ENCODE measurements around the gene GPX3.

The GPX3 gene

GRCh38 chr5:151056379-151057325 is 36.3 kb downstream of the GPX3 start:
- DNase-seq (ENCODE audit: low spot score) (no peak), FAIRE-seq (peak; percentile 13)

DNA sequence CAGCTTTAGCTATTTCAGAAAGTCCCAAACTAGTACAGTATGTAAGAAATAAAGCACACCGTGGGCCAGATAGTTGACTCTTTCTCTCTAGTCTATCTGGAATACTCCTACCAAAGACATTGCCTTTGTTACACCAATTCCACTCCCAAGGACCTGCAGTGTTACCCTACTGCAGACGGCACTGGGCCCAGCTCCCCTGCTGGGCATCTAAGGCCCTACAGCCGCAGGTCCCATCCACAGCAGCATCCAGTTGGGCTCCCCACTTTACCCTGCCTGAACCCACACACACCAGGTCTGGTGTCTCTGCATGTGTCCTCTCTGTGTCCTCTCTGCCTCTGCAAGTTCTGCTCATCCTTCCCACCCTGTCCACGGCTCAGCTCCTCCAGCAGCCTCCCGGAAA is 37.9 kb downstream of the GPX3 start:
- FAIRE-seq, result no peak
- DNase-seq (ENCODE audit: low spot score), result no peak

- peak; percentile 86 for FAIRE-seq
- no peak for DNase-seq (ENCODE audit: low spot score)
Observed at GRCh38 chr5:151058891-151059489, 38.6 kb downstream of the GPX3 start.

GRCh38 chr5:151060742-151061141 is 40.4 kb downstream of the GPX3 start:
- DNase-seq (ENCODE audit: low spot score), result no peak
- FAIRE-seq, result no peak

DNA sequence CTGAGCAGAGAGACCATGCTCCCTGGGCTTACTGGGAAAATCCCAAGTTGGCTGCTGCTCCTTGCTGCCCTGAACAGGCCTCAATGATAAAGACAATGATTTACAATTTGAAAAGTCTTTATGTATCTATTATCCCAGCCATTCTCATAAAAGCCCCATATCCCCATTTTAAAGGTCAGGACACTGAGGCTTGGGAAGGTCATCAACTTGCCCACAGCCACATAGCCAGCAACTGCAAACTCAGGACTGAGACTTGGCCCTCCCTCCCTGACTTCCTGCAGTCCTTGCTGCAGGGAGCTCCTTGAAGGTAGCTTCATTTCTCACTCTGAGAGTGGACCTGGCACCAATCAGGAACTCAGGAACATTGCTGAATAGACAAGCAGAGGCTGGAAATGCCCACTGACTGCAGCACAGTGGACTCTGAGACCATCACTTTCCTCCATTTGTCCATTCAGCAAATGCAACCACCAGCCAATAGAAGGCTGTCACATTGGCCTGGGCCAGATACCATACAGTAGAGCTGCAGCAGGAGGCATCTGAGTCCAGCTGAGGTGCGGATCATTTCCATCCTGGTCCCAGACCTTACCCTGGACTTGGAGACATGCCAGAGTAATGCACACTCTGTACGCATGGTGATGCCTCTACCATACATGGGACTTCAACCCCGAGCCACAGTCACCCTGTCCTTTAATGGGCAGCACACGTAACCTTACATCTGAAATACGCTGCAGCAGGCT is 42.2 kb downstream of the GPX3 start:
- DNase-seq (ENCODE audit: low spot score), result no peak
- FAIRE-seq, result no peak

GRCh38 chr5:151063142-151063989 is 43.0 kb downstream of the GPX3 start:
- DNase-seq (ENCODE audit: low spot score) (peak; percentile 72), FAIRE-seq (no peak)

DNA sequence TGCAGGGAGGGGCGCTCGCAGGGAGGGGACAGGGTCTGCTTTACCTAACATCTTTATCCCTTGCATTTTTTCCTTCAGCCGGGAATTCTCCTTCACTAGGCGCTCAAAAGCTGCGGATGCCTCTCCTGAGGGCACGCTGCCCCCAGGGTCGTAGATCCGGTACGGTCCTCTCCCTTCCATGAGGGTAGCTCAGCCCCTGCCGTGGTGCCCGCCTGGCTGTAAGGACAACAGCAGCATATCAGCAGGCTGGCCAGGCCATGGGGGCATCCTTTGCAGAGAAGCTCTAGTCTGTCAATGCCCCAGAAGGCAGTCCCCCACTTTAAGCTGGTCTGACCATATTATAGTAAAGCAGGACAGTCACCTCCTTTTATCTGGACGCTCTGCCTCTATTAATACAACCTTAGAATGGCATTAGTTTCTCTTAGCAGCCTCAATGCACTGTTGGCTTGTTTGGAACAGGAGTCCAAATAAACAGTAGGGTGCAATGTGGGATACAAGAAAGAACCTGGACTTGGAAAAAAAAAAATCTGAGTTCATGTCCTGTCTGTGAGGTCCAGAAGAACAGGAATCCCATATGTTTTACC is 44.6 kb downstream of the GPX3 start:
- FAIRE-seq (no peak), DNase-seq (ENCODE audit: low spot score) (no peak)

DNA sequence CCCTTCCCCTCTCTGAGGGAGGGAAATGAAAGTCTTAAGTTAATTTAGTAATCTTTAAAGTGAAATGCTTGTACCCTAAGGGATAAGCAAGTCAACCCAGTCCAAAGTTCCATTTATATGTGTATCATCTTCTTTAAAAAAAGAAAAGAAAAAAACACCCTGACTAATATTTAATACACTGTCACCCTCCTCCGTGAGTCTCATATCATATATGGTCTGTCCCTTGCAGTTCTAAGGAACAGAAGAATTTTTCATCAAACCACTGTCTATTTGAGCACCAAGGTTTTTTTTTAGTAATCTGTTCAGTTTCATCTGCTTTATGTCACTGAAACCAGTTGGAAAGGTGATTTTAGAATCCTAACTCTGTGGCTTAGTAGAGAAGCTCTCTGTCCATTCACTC is 45.2 kb downstream of the GPX3 start:
- DNase-seq (ENCODE audit: low spot score), result no peak
- FAIRE-seq, result no peak

DNA sequence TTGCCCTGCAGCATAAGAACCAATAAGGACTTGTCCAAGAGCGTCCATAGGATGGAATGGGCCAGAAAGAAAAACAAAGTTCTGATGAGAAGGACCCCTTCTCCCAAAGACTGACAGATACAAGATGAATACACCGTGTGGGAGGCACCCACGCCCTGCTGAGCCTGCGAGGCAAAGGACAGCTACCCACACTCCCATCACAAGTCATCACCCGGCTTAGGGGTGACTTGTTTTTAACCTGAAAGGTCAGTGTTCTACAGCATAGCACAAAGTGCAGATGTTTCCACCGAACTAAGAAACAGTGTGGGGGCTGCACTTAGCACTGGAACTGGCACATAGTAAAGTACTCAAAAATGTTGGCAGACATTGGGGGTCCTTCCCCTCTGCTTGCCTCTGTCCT is 46.5 kb downstream of the GPX3 start:
- FAIRE-seq (no peak), DNase-seq (ENCODE audit: low spot score) (no peak)

GRCh38 chr5:151067632-151068432 is 47.4 kb downstream of the GPX3 start:
- FAIRE-seq, result no peak
- no peak for DNase-seq (ENCODE audit: low spot score)

DNA sequence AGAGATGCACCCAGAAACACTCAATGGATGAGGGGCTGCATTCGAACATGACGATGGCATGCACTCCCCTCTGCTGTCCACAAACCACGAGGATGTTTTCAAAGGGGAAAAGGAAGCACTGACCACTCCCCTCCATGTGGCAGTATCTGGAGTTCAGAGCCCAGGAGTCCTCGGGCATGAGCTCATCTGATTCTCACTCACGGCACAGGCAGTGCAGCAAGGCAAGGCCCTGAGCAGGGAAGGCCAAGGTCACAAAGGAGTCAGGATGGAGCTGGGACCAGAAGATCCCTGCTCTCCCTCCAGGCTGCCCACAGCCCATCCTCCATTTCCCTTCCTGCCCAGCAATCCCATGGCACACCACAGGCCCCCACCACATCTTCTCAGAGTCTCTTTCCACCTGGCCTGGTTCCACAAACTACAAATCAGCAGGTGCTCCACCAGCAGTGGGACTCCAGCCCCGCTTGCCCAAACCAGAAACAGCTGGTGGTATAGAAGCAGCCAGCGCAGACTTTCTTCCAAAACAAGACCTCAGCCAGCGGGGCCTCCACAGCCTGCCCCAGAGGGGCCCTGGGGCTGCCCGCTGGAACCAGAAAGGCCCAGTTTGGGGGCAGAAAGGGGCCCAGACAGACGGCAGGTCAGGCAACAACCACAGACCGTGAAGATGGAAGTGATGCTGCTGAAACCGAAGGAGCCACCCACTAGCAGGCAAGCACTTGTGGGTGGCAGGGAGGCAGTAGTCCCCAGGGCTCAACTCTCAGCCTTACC is 48.2 kb downstream of the GPX3 start:
- no peak for FAIRE-seq

GRCh38 chr5:151070449-151070848 is 50.1 kb downstream of the GPX3 start:
- DNase-seq (ENCODE audit: low spot score), result no peak

More for the DNA sequence above, 48.2 kb downstream of the GPX3 start:
- no peak for DNase-seq (ENCODE audit: low spot score)

DNA sequence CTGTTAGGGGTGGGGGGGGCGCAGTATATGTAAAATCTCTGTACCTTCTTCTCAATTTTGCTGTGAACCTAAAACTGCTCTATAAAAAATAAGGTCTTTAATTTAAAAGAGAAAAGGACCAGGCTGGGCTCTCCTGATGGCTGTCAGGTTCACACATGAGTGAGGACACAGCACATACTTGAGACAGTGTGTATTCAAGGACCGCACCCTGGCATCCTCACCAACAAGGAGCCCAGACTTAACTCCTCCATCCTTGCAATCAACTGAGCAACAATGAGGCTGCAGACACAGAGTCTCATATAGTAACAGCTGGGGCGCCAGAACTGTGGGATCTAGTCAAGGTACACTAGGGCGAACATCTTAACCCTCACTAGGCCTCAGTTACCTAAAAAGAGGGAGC is 50.6 kb downstream of the GPX3 start:
- DNase-seq (ENCODE audit: low spot score) (no peak), FAIRE-seq (no peak)

More at GRCh38 chr5:151070449-151070848, 50.1 kb downstream of the GPX3 start:
- FAIRE-seq, result no peak

- no peak for FAIRE-seq
Observed at GRCh38 chr5:151071848-151072629, 51.6 kb downstream of the GPX3 start.

DNA sequence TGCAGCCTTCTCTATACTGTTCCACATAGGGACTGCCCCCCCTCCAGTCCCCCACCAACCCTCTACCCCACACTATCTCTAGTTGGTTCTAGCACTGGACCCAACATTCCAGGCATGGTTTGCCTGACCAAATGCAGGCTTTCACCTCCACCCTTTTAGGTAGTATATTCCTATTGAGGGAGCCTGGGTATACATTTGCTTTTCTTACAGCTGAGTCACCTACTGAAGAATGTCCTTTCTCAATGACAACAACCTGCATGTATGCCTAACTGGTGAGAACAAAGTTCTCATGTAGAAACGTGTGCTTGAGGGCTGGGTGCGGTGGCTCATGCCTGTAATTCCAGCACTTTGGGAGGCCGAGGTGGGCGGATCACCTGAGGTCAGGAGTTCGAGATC is 52.2 kb downstream of the GPX3 start:
- peak; percentile 46 for FAIRE-seq
- peak; percentile 66 for DNase-seq (ENCODE audit: low spot score)

More at GRCh38 chr5:151071848-151072629, 51.6 kb downstream of the GPX3 start:
- no peak for DNase-seq (ENCODE audit: low spot score)

DNA sequence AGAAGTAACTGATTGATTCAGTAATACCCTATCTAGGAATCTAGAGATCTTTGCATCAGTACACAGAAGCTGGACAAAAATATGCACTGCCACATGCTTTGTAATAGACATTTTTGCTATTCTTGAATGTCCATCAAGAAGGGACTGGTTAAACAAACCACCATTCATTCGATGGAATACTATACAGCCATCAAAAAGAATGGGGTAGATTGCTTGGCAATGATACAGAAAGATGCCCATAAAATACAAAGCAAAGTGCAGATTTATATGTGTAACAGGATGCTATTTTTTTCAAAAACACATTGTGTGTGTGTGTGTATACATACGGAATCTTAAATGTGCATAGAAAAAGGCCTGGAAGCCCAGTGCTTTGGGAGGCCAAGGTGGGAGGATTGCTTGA is 52.9 kb downstream of the GPX3 start:
- FAIRE-seq (no peak), DNase-seq (ENCODE audit: low spot score) (no peak)

DNA sequence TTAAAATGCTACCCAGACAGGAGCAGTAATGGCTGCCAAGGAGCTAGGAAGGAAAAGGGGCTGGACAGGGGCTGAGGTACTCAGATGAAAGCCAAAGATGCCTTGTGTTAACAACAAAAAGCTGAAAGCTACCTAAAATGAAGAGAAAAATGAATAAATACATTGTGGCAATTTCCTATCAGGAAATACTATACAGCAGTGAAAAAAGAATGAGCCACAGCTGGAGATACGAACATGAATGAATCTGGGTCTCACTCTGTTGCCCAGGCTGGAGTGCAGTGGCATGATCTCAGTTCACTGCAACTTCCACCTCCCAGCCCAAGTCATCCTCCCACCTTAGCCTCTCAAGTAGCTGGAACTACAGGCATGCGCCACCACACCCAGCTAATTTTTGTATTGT is 54.2 kb downstream of the GPX3 start:
- DNase-seq (ENCODE audit: low spot score) (no peak), FAIRE-seq (no peak)

DNA sequence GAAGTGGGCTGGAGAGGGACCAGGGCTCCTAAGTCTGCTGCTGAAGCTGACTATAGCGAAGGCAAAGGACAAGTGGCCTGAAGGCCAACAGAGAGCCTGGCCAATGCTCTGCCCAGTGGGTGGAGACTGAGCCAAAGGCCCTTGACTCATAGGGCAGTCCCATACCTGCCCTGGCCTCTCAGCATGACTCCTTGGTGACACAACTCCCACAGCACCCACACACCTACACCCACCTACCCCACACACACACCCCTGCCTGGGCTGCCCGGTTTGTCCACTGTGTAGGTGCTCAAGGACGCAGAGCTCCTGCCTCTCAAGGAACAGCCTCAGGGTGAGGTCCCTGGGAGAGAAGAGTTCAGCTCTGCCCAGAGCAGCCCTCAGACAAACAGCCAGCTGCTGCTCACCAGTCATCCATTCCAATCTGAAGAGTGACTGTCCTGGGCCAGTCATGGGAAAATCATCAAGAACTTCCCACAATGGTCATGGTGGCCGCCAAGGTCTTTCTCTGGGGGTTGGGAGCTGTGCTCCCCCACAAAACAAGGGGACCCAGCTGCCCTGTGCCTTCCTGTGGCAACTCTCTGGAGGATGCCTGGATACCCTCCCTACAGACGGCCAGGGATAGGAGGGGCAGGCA is 55.4 kb downstream of the GPX3 start:
- FAIRE-seq, result no peak

More for the DNA sequence above, 55.4 kb downstream of the GPX3 start:
- DNase-seq (ENCODE audit: low spot score), result no peak

Data from urothelium cell line (cell line).